ENCODE data around the gene CLCN1. TPM values are rescaled to one million over a fixed set of nuclear protein-coding genes. Genes with fewer than 3 reads are reported as not detected.

CLCN1 gene
- total RNA-seq, 1 experiment from 2014 or later: 0.13 TPM

DNA sequence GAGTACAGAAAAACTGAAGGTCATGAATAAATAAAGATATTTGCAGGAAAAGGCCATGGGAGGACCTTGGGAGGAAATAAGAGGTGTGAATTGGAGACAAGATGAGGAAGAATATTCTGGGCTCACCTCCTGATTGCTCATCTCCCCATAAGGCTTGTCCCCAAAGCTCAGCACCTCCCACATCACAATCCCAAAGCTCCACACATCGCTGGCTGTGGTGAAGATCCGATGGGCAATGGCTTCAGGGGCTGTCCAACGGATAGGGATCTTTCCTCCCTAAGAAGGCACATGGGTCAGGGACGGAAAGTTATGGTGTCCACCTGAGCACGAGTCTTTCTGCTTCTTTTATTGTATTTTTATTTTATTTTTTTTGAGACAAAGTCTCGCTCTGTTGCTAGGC, 78.2 kb downstream of the CLCN1 start:
- no peak overlapping the region for H2AK5ac ChIP-seq (ENCODE audit: insufficient read length, low read length)
- H3K79me1 ChIP-seq (ENCODE audit: insufficient read depth, low read depth, low read length, poor library complexity, severe bottlenecking): no peaks in the 10 kb centered on the region
- H3K56ac ChIP-seq (ENCODE audit: insufficient read length, low read depth, low read length): no peak overlapping the region
- no peak for TF ChIP-seq CTCF (conservative IDR thresholded peaks at IDR 0.05)
- H2AFZ ChIP-seq (ENCODE audit: low read length): no peak overlapping the region
- H3K27ac Mint-ChIP-seq: 0 out of 7 replicates have a peak overlapping the region, but pooled peaks of 1 of the 3 experiments have one; percentile 52
- no peak overlapping the region for H4K8ac ChIP-seq (replicated peaks; ENCODE audit: insufficient read length, low read depth, low read length)
- H2BK120ac ChIP-seq (ENCODE audit: low read depth, low read length, poor library complexity, severe bottlenecking): no peak overlapping the region
- H2BK12ac ChIP-seq (ENCODE audit: insufficient read length, low read depth, low read length): no peak overlapping the region
- no peak overlapping the region for H3K14ac ChIP-seq (ENCODE audit: insufficient read depth, low read length)
- H2BK15ac ChIP-seq (ENCODE audit: low read depth, low read length): no peak overlapping the region
- H4K5ac ChIP-seq (ENCODE audit: insufficient read length, low read depth, low read length): no peak overlapping the region
- no peak overlapping the region for H3K4ac ChIP-seq (ENCODE audit: low read depth, low read length)
- no peaks in the 10 kb centered on the region for H3K4me1 ChIP-seq (ENCODE audit: insufficient read depth, low read length)
- peaks cover 67 to 96% (median 94%) of the 10 kb centered on the region in 3 experiments for H3K36me3 Mint-ChIP-seq (ENCODE audit: insufficient read depth in 1 of 3, low read depth in 3 of 3)
- H3K9ac ChIP-seq (ENCODE audit: extremely low read depth, insufficient read length, low read length): no peak overlapping the region
- H3K27me3 ChIP-seq (ENCODE audit: insufficient read depth, low read length): no peaks in the 10 kb centered on the region
- no peaks in the 10 kb centered on the region for H4K20me1 ChIP-seq (ENCODE audit: control insufficient read depth, insufficient read depth, insufficient read length)
- H3T11ph ChIP-seq (ENCODE audit: low read length): no peak overlapping the region
- H3K23me2 ChIP-seq (ENCODE audit: insufficient read length, low read depth, low read length, poor library complexity, severe bottlenecking): no peaks in the 10 kb centered on the region
- H3K9me3 ChIP-seq (ENCODE audit: control insufficient read depth, low read depth, low read length): no peaks in the 10 kb centered on the region
- H3K79me2 ChIP-seq (ENCODE audit: insufficient read depth, low read length): no peaks in the 10 kb centered on the region
- H3K4me2 ChIP-seq (ENCODE audit: insufficient read depth, insufficient read length, low read length): no peak overlapping the region
- no peak overlapping the region for H3K27ac ChIP-seq (ENCODE audit: insufficient read length, low read depth, low read length)
- no peaks in the 10 kb centered on the region for H3K9me3 Mint-ChIP-seq
- no peak overlapping the region for H3K18ac ChIP-seq (ENCODE audit: insufficient read length, low read depth, low read length)
- H3K4me3 Mint-ChIP-seq: no peak overlapping the region
- H2BK5ac ChIP-seq (ENCODE audit: insufficient read length, low read length): no peak overlapping the region
- H3K23ac ChIP-seq (ENCODE audit: insufficient read length, low read depth, low read length): no peak overlapping the region
- peaks cover 0 to 5% of the 10 kb centered on the region in 2 experiments; a peak in 3 of 4 replicates for H3K4me1 Mint-ChIP-seq
- DNase-seq: no peak
- no peak overlapping the region for H4K91ac ChIP-seq (ENCODE audit: insufficient read length, low read depth, low read length)
- no peak overlapping the region for H2BK20ac ChIP-seq (ENCODE audit: low read depth, low read length, poor library complexity, severe bottlenecking)
- H3K27me3 Mint-ChIP-seq (ENCODE audit: low read depth): peaks cover 2% of the 10 kb centered on the region
- no CpG with 5 or more reads among the region's 6 CpGs for WGBS (ENCODE audit: extremely low coverage, insufficient read length, low lambda C conversion rate)
